Endothelial cell of umbilical vein (primary cell): ENCODE data around the gene APCDD1.

Experiments used
- CTCF ChIP-seq, 2 donors: IDR thresholded peaks; 1 replicate in 1 of 2; 2 replicates in 1 of 2; pipeline ENCODE4 v1.5.1; 2011; ENCODE audit warnings: low read length in 2 of 2, mild to moderate bottlenecking in 2 of 2, moderate library complexity in 2 of 2, control low read depth in 1 of 2, inconsistent platforms in 1 of 2, low read depth in 1 of 2; ENCODE audit not compliant: insufficient read depth in 1 of 2; ENCODE audit errors: extremely low read depth in 1 of 2
- EZH2 ChIP-seq: IDR thresholded peaks from 2 replicates; pipeline ENCODE4 v1.6.1; 2012; ENCODE audit warnings: borderline replicate concordance, low read depth, mild to moderate bottlenecking, moderate library complexity, low read length, inconsistent platforms; ENCODE audit not compliant: severe bottlenecking
- GATA2 ChIP-seq: IDR thresholded peaks from 2 replicates; pipeline ENCODE4 v1.7.0; 2011; ENCODE audit warnings: low read depth, mild to moderate bottlenecking, moderate library complexity, mixed read lengths, low read length; ENCODE audit not compliant: insufficient read length, insufficient read depth
- JUN ChIP-seq: IDR thresholded peaks from 2 replicates; pipeline ENCODE4 v1.6.1; 2011; ENCODE audit warnings: borderline replicate concordance, low read depth; ENCODE audit not compliant: insufficient read length, insufficient read depth
- MAX ChIP-seq: IDR thresholded peaks from 2 replicates; pipeline ENCODE4 v1.6.1; 2011; ENCODE audit not compliant: insufficient read depth, insufficient read length
- MYC ChIP-seq: IDR thresholded peaks from one replicate; pipeline ENCODE4 v1.6.1; 2011; ENCODE audit warnings: mild to moderate bottlenecking, low read depth, low read length
- POLR2A ChIP-seq: IDR thresholded peaks from 2 replicates; pipeline ENCODE4 v1.6.1; 2012; ENCODE audit warnings: low read depth, mild to moderate bottlenecking, control low read depth, low read length
- POLR2AphosphoS5 ChIP-seq: IDR thresholded peaks from 2 replicates; pipeline ENCODE4 v1.6.1; 2012; ENCODE audit warnings: low read depth, mild to moderate bottlenecking, control low read depth, low read length, moderate library complexity; ENCODE audit not compliant: insufficient read depth

GRCh38 chr18:10424585-10425307 is 29.7 kb upstream of the APCDD1 start:
- TF ChIP-seq POLR2AphosphoS5, result no peak
- no peak for TF ChIP-seq POLR2A
- TF ChIP-seq CTCF (IDR thresholded peaks at IDR 0.05; ENCODE audit: extremely low read depth in 1 of 2, insufficient read depth in 1 of 2, low read depth in 1 of 2, low read length in 2 of 2), result no peak
- no peak for TF ChIP-seq EZH2
- TF ChIP-seq MAX, result no peak
- TF ChIP-seq JUN, result no peak
- no peak for TF ChIP-seq MYC
- TF ChIP-seq GATA2, result no peak
